DMS153 treated with DMSO at 0.1 percent for 48 hours (cell line): ENCODE results near the gene PTPRH.

Experiments used
- DNase-seq: peaks from one replicate; lab custom pipeline; 2025; ENCODE audit not compliant: unreplicated experiment; lab: John Stamatoyannopoulos, UW

PTPRH gene

GRCh38 chr19:55137915-55138314 is 71.4 kb downstream of the PTPRH start:
- no peak for DNase-seq

DNA sequence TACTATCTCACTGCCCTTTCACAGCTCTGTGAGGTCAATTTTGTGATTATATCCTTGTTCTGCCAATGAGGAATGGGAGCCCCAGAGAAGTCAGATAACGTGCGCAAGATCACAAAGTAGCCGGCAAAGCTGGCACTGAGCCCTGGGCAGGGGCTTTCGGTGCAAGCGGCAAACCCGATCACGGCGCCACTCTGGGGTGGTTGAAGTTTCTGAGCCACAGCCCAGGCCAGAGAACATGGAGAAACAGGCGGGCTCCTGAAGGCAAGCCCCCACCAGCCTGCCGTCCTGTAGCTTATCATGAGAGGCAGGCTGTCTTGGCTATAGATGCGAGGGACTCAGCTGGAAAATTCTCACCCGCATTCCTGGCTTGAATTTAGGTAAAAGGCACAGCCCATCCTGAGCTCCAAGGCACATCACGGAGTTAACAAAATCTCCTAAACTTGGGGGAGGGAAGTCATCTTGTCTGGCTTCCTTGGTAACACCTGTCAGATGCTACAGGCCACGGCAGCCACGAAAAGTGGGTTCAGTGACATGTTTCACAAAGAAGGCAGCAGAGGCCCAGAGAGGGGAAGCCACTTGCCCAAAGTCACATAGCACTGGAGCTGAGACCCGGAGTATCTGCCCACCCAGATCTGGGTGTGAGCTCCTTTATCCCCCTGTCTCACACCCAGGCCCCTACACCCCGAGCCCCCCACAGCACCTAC is 72.8 kb downstream of the PTPRH start:
- DNase-seq: no peak

GRCh38 chr19:55134736-55135135 is 74.6 kb downstream of the PTPRH start:
- DNase-seq: no peak

DNA sequence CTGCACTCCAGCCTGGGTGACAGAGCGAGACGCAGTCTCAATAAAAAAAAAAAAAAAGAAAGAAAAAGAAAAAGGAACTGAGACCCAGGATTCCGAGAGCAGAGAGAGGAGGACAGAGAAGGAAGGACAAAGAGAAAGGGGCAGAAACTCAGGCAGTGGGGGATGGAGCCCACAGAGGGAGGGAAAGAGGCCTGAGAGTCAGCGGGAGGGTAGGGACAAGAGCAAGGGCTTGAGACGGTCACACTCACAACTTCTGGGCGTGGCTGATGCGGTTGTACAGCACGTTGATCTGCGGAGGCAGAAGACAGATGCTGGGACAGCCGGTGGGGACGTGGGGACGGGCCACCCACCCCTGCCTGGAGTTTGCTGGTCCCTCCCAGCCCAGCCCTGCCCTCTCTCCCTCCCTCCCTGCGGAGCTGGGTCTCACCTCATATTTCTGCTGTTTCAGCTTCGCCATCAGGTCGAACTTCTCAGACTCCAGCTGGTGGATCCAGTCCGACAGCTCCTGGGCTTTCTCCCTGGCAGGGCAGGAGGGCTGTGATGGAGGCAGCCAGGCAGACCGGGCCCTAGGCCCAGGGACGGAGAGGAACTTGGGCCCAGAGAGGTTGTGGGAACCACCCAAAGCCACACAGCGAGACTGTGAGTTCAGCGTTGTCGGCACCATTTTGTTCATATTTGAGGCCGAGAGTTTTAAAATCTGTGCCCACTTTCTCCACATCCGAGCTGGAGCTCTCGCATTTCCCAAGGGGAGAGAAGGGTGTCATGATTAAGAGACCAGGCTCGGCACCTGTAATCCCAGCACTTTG is 75.5 kb downstream of the PTPRH start:
- no peak for DNase-seq

GRCh38 chr19:55132453-55133129 is 76.7 kb downstream of the PTPRH start:
- no peak for DNase-seq

DNA sequence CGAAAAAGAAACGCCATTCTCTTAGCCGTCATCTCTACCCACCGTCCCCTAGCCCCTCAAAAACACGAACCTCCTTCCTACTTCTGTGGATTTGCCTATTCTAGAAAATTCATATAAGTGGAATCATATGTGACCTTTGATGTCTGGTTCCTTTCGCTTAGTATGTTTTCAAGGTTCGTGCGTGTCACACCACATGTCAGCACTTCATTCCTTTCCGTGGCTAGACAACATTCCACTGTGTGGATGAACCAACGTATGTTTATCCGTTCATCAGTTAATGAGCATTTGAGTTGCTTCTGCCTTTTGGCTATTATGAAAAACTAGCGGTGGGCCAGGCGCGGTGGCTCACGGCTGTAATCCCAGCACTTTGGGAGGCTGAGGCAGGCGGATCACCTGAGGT is 77.9 kb downstream of the PTPRH start:
- no peak for DNase-seq
